GM21447 (cell line): ENCODE results near the gene CDC37.
A peak's percentile ranks its signal among the peaks of the same experiment; 100 is the strongest.

Experiments used
- ATAC-seq: cut with Tn5 transposase; IDR thresholded peaks from one replicate; pipeline ENCODE4 v1.9.1; 2021; ENCODE audit not compliant: unreplicated experiment

The CDC37 gene

GRCh38 chr19:10403137-10404021, at the start of gene CDC37:
CDC37 (minus strand) TSS chr19:10403542; CDS start chr19:10403479, 63 bp downstream.
- ATAC-seq = peak; percentile 69

- no peak for ATAC-seq
These were observed 47.7 kb upstream of the CDC37 start for GRCh38 chr19:10450853-10451609.

GRCh38 chr19:10450191-10450852, 47.0 kb upstream of the CDC37 start:
- ATAC-seq = no peak

GRCh38 chr19:10449037-10449436, 45.7 kb upstream of the CDC37 start:
- ATAC-seq = no peak

- ATAC-seq = no peak
These were observed 39.4 kb upstream of the CDC37 start for GRCh38 chr19:10442698-10443097.

- no peak for ATAC-seq
These were observed 36.2 kb upstream of the CDC37 start for GRCh38 chr19:10439588-10439987.

GRCh38 chr19:10433131-10433536, 29.8 kb upstream of the CDC37 start:
- no peak for ATAC-seq

- no peak for ATAC-seq
These were observed 29.4 kb upstream of the CDC37 start for GRCh38 chr19:10432736-10433130.

- ATAC-seq = no peak
These were observed 28.8 kb upstream of the CDC37 start for GRCh38 chr19:10431943-10432735.

GRCh38 chr19:10431254-10431942, 28.1 kb upstream of the CDC37 start:
- no peak for ATAC-seq

GRCh38 chr19:10430505-10431253, 27.3 kb upstream of the CDC37 start:
- ATAC-seq = no peak

GRCh38 chr19:10428996-10429381, 25.6 kb upstream of the CDC37 start:
- no peak for ATAC-seq

- ATAC-seq = no peak
These were observed 23.8 kb upstream of the CDC37 start for GRCh38 chr19:10427169-10427568.

- no peak for ATAC-seq
These were observed 20.8 kb upstream of the CDC37 start for GRCh38 chr19:10424011-10424637.

- ATAC-seq = no peak
These were observed 19.5 kb upstream of the CDC37 start for GRCh38 chr19:10422846-10423245.

- ATAC-seq = no peak
These were observed 18.7 kb upstream of the CDC37 start for GRCh38 chr19:10422046-10422461.

- ATAC-seq = no peak
These were observed 18.1 kb upstream of the CDC37 start for GRCh38 chr19:10421240-10422045.
